Keratinocyte (primary cell): ENCODE data around the gene NAT9. TPM values are rescaled to one million over a fixed set of nuclear protein-coding genes. Genes with fewer than 3 reads are reported as not detected.

Source experiments
- DNase-seq: peaks from one replicate; pipeline ENCODE4 v3.0.0-alpha.2; 2011; ENCODE audit warnings: low read depth, missing footprints, low spot score
- FAIRE-seq: peaks from 2 replicates; lab custom pipeline; 2011; peaks lifted over from hg19 to GRCh38; lab: Jason Lieb, UNC
- H2AFZ ChIP-seq: 2 replicates; pipeline ENCODE4 v1.6.0; 2012; ENCODE audit warnings: low read length, control low read depth, inconsistent platforms; ENCODE audit not compliant: control insufficient read depth
- H3K27ac ChIP-seq: 2 replicates; pipeline ENCODE4 v1.5.1; 2011; ENCODE audit warnings: low read length; ENCODE audit not compliant: control insufficient read depth, insufficient read depth
- H3K27me3 ChIP-seq: 3 replicates; pipeline ENCODE4 v1.6.0; 2011; ENCODE audit warnings: low read length; ENCODE audit not compliant: control insufficient read depth, insufficient read depth; ENCODE audit errors: extremely low read depth
- H3K36me3 ChIP-seq, 2 experiments: 2 replicates in 1 of 2; 3 replicates in 1 of 2; pipeline ENCODE4 v1.5.1; 2011; ENCODE audit warnings: low read length in 2 of 2, mild to moderate bottlenecking in 1 of 2; ENCODE audit not compliant: control insufficient read depth in 2 of 2, insufficient read depth in 2 of 2; ENCODE audit errors: extremely low read depth in 1 of 2
- H3K4me1 ChIP-seq: 3 replicates; pipeline ENCODE4 v1.5.1; 2011; ENCODE audit warnings: low read length; ENCODE audit not compliant: control insufficient read depth, insufficient read depth; ENCODE audit errors: extremely low read depth
- H3K4me2 ChIP-seq: 3 replicates; pipeline ENCODE4 v1.6.0; 2011; ENCODE audit warnings: low read depth, low read length; ENCODE audit not compliant: control insufficient read depth, insufficient read depth; ENCODE audit errors: extremely low read depth
- H3K4me3 ChIP-seq, 3 experiments: fragments of 200-600 bp in 1 of 3; sonication (generic) in 1 of 3; 2 replicates in 2 of 3; 3 replicates in 1 of 3; pipeline ENCODE4 v1.5.1; 2011 to 2016; ENCODE audit warnings: low read length in 3 of 3, mild to moderate bottlenecking in 3 of 3, control low read depth in 2 of 3, inconsistent platforms in 1 of 3, low read depth in 1 of 3, mixed read lengths in 1 of 3, mixed run types in 1 of 3, moderate library complexity in 1 of 3; ENCODE audit not compliant: control insufficient read depth in 2 of 3, insufficient read depth in 2 of 3; ENCODE audit errors: extremely low read depth in 1 of 3
- H3K79me2 ChIP-seq: 2 replicates; pipeline ENCODE4 v1.6.0; 2012; ENCODE audit warnings: low read length; ENCODE audit not compliant: control insufficient read depth, insufficient read depth
- H3K9ac ChIP-seq: 3 replicates; pipeline ENCODE4 v1.6.0; 2011; ENCODE audit warnings: low read length; ENCODE audit not compliant: control insufficient read depth, insufficient read depth; ENCODE audit errors: extremely low read depth
- H3K9me1 ChIP-seq: 3 replicates; pipeline ENCODE4 v1.6.0; 2011; ENCODE audit warnings: low read length; ENCODE audit not compliant: control insufficient read depth, insufficient read depth; ENCODE audit errors: extremely low read depth
- H3K9me3 ChIP-seq: 2 replicates; pipeline ENCODE4 v1.5.1; 2012; ENCODE audit warnings: low read depth, low read length; ENCODE audit not compliant: control insufficient read depth
- H4K20me1 ChIP-seq: 3 replicates; pipeline ENCODE4 v1.6.0; 2011; ENCODE audit warnings: low read length; ENCODE audit not compliant: control insufficient read depth, insufficient read depth; ENCODE audit errors: extremely low read depth
- EZH2 ChIP-seq: IDR thresholded peaks from one replicate; pipeline ENCODE4 v1.6.1; 2012; ENCODE audit warnings: inconsistent platforms, mild to moderate bottlenecking, low read length, moderate library complexity
- dilution Hi-C: fragments of 300-500 bp; cut with MboI; formaldehyde crosslinking; loops from one replicate; pipeline ENCODE4 v1.7.0; 2020; ENCODE audit warnings: low sequenced_read_pairs; ENCODE audit not compliant: extremely low pct_ligation_motif_present
- polyA plus RNA-seq, 5 experiments: library from polyadenylated mRNA; depleted of rRNA in 3 of 5; stranded (reverse) in 3 of 5; stranded (forward) in 1 of 5; unstranded in 1 of 5; fragments of >200 nt; gene quantifications; 1 replicate in 1 of 5; 2 replicates in 3 of 5; 3 replicates in 1 of 5; pipeline versions ENCODE4 v1.2.1 to v1.2.3, GENCODE V29; 2011 to 2012; ENCODE audit warnings: missing spikeins in 2 of 5, low read depth in 1 of 5, low replicate concordance in 1 of 5
- TF ChIP-seq, protein P1 (sequence below), 3 experiments: IDR thresholded peaks in 1 of 3; conservative IDR thresholded peaks in 1 of 3; optimal IDR thresholded peaks in 1 of 3; 2 replicates in 2 of 3; 3 replicates in 1 of 3; pipeline versions ENCODE3 to v1.5.1; 2011; ENCODE audit warnings: low read length in 3 of 3, mild to moderate bottlenecking in 3 of 3, moderate library complexity in 2 of 3, control low read depth in 1 of 3, inconsistent platforms in 1 of 3; ENCODE audit not compliant: insufficient read depth in 2 of 3; ENCODE audit errors: extremely low read depth in 1 of 3

The NAT9 gene
- polyA plus RNA-seq, 1 donor (not counting 4 experiments of a cell fraction or from before 2014, with no cell fraction given) = 34.6 TPM

- no peaks in the 10 kb centered on the region for H3K27me3 ChIP-seq
- H4K20me1 ChIP-seq = no peaks in the 10 kb centered on the region
- no peak overlapping the region for H3K27ac ChIP-seq
- H3K4me2 ChIP-seq = no peak overlapping the region
- no peak overlapping the region for H3K9ac ChIP-seq
- H3K9me1 ChIP-seq = no peaks in the 10 kb centered on the region
- peaks cover 17 to 39% of the 10 kb centered on the region in 2 experiments for H3K36me3 ChIP-seq
- H3K9me3 ChIP-seq = no peaks in the 10 kb centered on the region
- no peak for FAIRE-seq
- H3K79me2 ChIP-seq = no peaks in the 10 kb centered on the region
- no peak overlapping the region for H3K4me3 ChIP-seq
- H2AFZ ChIP-seq = no peak overlapping the region
- no peaks in the 10 kb centered on the region for H3K4me1 ChIP-seq
- no peak for TF ChIP-seq EZH2
- TF ChIP-seq, protein P1, sequence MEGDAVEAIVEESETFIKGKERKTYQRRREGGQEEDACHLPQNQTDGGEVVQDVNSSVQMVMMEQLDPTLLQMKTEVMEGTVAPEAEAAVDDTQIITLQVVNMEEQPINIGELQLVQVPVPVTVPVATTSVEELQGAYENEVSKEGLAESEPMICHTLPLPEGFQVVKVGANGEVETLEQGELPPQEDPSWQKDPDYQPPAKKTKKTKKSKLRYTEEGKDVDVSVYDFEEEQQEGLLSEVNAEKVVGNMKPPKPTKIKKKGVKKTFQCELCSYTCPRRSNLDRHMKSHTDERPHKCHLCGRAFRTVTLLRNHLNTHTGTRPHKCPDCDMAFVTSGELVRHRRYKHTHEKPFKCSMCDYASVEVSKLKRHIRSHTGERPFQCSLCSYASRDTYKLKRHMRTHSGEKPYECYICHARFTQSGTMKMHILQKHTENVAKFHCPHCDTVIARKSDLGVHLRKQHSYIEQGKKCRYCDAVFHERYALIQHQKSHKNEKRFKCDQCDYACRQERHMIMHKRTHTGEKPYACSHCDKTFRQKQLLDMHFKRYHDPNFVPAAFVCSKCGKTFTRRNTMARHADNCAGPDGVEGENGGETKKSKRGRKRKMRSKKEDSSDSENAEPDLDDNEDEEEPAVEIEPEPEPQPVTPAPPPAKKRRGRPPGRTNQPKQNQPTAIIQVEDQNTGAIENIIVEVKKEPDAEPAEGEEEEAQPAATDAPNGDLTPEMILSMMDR (optimal IDR thresholded peaks at IDR 0.05 in 1 of 3, IDR thresholded peaks at IDR 0.05 in 1 of 3, conservative IDR thresholded peaks at IDR 0.05 in 1 of 3; ENCODE audit: extremely low read depth in 1 of 3, insufficient read depth in 2 of 3, low read length in 3 of 3) = no peak
- dilution Hi-C loops = no loop called here
- no peak for DNase-seq
Observed at GRCh38 chr17:74798239-74798707, 22.1 kb upstream of the NAT9 start.

DNA sequence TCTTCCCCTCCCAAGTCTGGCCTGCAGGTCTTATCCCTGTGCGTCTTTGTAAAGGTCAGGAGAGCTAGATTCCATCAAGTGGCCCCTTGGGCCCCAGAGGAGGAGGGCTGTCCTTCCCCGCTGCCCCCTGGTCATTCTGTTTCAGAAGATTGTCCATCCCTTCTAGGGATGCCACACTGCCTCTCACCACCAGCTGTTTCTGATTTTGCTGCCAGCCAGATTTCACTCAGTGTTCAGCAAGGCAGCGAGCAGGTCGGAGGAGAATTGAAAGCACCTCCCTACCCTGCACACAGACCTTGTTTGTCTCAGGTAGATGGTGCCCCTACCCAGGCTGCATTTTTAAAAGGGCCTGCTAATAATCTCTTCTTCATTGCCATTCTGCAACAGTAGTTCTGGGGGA, 21.7 kb upstream of the NAT9 start:
- Histone ChIP-seq H3K9me1 (no peaks in the 10 kb centered on the region), H3K36me3 (peaks cover 17 to 39% of the 10 kb centered on the region in 2 experiments)

More for the DNA sequence above, 21.7 kb upstream of the NAT9 start:
- dilution Hi-C loops = no loop called here
- no peak overlapping the region for H2AFZ ChIP-seq
- no peaks in the 10 kb centered on the region for H3K9me3 ChIP-seq
- H3K4me1 ChIP-seq = no peaks in the 10 kb centered on the region
- no peak for TF ChIP-seq EZH2
- TF ChIP-seq, protein P1 (optimal IDR thresholded peaks at IDR 0.05 in 1 of 3, IDR thresholded peaks at IDR 0.05 in 1 of 3, conservative IDR thresholded peaks at IDR 0.05 in 1 of 3; ENCODE audit: extremely low read depth in 1 of 3, insufficient read depth in 2 of 3, low read length in 3 of 3) = no peak
- no peaks in the 10 kb centered on the region for H3K79me2 ChIP-seq
- H3K4me2 ChIP-seq = no peak overlapping the region
- H3K27ac ChIP-seq = no peak overlapping the region
- FAIRE-seq = no peak
- H4K20me1 ChIP-seq = no peaks in the 10 kb centered on the region
- DNase-seq = no peak
- no peak overlapping the region for H3K4me3 ChIP-seq
- no peaks in the 10 kb centered on the region for H3K27me3 ChIP-seq
- H3K9ac ChIP-seq = no peak overlapping the region
